HCT116 (cell line): ENCODE results near the gene CFAP61. TPM values are rescaled to one million over a fixed set of nuclear protein-coding genes. Genes with fewer than 3 reads are reported as not detected.

Source experiments
- ATAC-seq: fragments of 200-7000 bp; cut with Tn5 transposase; 2 replicates; pipeline ENCODE4 v1.9.1; 2020; ENCODE audit warnings: mild to moderate bottlenecking, moderate library complexity
- BruUV-seq: library from RNA; stranded (reverse); fragments of 400-500 nt; replicated peaks from 2 replicates; lab custom pipeline; 2021; lab: Mats Ljungman, UMichigan
- CTCF ChIA-PET: fragments of 300-600 bp; sonication (Branson Sonifier 250); formaldehyde crosslinking; loops from one replicate; lab custom pipeline; 2021; ENCODE audit warnings: antibody characterized with exemption; lab: Charles Lee
- POLR2A ChIA-PET: fragments of 300-600, 350-600 bp; sonication (Branson Sonifier 250); formaldehyde crosslinking; loops from one replicate; lab custom pipeline; 2021; ENCODE audit warnings: antibody characterized with exemption; lab: Charles Lee
- RAD21 ChIA-PET, 2 experiments: fragments of 300-600 bp; sonication (Branson Sonifier 250); formaldehyde crosslinking; loops; one replicate each; lab custom pipeline; 2023; ENCODE audit warnings: low total read pairs in 2 of 2; ENCODE audit not compliant: uncharacterized antibody in 2 of 2, unreplicated experiment in 2 of 2, low non-redundant PET in 1 of 2; lab: Charles Lee
- DNase-seq: peaks from one replicate; pipeline ENCODE4 v3.0.0-alpha.2; 2010; ENCODE audit warnings: low read depth, low spot score
- H2AFZ ChIP-seq: fragments of 200-600 bp; shearing (Covaris generic), sonication (generic); 2 replicates; pipeline ENCODE4 v1.6.1; 2017; ENCODE audit warnings: low read depth, mixed run types, mixed read lengths, antibody characterized with exemption, low read length; ENCODE audit not compliant: poor library complexity, severe bottlenecking
- H3K27ac ChIP-seq: 2 replicates; pipeline ENCODE4 v1.5.1; 2012; ENCODE audit warnings: low read depth, low read length
- H3K27me3 ChIP-seq: fragments of 200-600 bp; sonication (generic); 2 replicates; pipeline ENCODE4 v1.6.1; 2016; ENCODE audit warnings: mixed run types, low read length, mixed read lengths; ENCODE audit not compliant: insufficient read depth
- H3K36me3 ChIP-seq, 2 experiments: fragments of 200-500 bp in 1 of 2; fragments of 200-600 bp in 1 of 2; sonication (Bioruptor generic) in 1 of 2; sonication (generic) in 1 of 2; 2 replicates each; pipeline versions ENCODE4 v1.5.1 to v1.6.1; 2014 to 2016; ENCODE audit warnings: low read length in 2 of 2, inconsistent platforms in 1 of 2, mixed read lengths in 1 of 2, mixed run types in 1 of 2; ENCODE audit not compliant: insufficient read depth in 2 of 2, control insufficient read depth in 1 of 2
- H3K4me1 ChIP-seq, 2 experiments: fragments of 200-600 bp in 1 of 2; sonication (generic) in 1 of 2; 2 replicates each; pipeline versions ENCODE4 v1.5.1 to v1.6.1; 2012 to 2017; ENCODE audit warnings: low read length in 2 of 2, inconsistent platforms in 1 of 2, mild to moderate bottlenecking in 1 of 2, mixed read lengths in 1 of 2, mixed run types in 1 of 2, moderate library complexity in 1 of 2; ENCODE audit not compliant: insufficient read depth in 2 of 2, control insufficient read depth in 1 of 2
- H3K4me2 ChIP-seq: fragments of 200-600 bp; sonication (generic); 2 replicates; pipeline ENCODE4 v1.6.1; 2017; ENCODE audit warnings: mixed run types, low read length, mixed read lengths
- H3K4me3 ChIP-seq, 2 experiments: fragments of 200-600 bp in 1 of 2; sonication (generic) in 1 of 2; replicated peaks in 1 of 2; 2 replicates each; pipeline ENCODE4 v1.5.1; 2011 to 2016; ENCODE audit warnings: low read length in 2 of 2, control low read depth in 1 of 2, low read depth in 1 of 2, mild to moderate bottlenecking in 1 of 2, mixed read lengths in 1 of 2, mixed run types in 1 of 2
- H3K79me2 ChIP-seq: fragments of 200-600 bp; sonication (generic); 2 replicates; pipeline ENCODE4 v1.6.1; 2017; ENCODE audit warnings: mild to moderate bottlenecking, mixed run types, low read length, moderate library complexity, mixed read lengths; ENCODE audit not compliant: insufficient read depth
- H3K9ac ChIP-seq: fragments of 200-600 bp; sonication (generic); 2 replicates; pipeline ENCODE4 v1.6.1; 2016; ENCODE audit warnings: low read length, mixed read lengths
- H3K9me2 ChIP-seq: fragments of 200-600 bp; sonication (generic), shearing (Covaris generic); 2 replicates; pipeline ENCODE4 v1.6.1; 2017; ENCODE audit warnings: mixed run types, mild to moderate bottlenecking, moderate library complexity; ENCODE audit not compliant: insufficient read depth
- H3K9me3 ChIP-seq, 2 experiments: fragments of 200-500 bp in 1 of 2; fragments of 200-600 bp in 1 of 2; sonication (Bioruptor generic) in 1 of 2; sonication (generic) in 1 of 2; 2 replicates each; pipeline ENCODE4 v1.6.1; 2014 to 2017; ENCODE audit warnings: low read length in 2 of 2, mixed read lengths in 2 of 2, inconsistent platforms in 1 of 2, low read depth in 1 of 2, mild to moderate bottlenecking in 1 of 2, mixed run types in 1 of 2, moderate library complexity in 1 of 2; ENCODE audit not compliant: control insufficient read depth in 1 of 2, insufficient read depth in 1 of 2
- H4K20me1 ChIP-seq: fragments of 200-600 bp; sonication (generic), shearing (Covaris generic); 2 replicates; pipeline ENCODE4 v1.6.1; 2017; ENCODE audit warnings: mixed run types, mild to moderate bottlenecking, moderate library complexity; ENCODE audit not compliant: insufficient read depth
- CBX3 ChIP-seq: IDR thresholded peaks from 2 replicates; pipeline ENCODE4 v1.6.1; 2012; ENCODE audit warnings: low read depth
- CTCF ChIP-seq, 3 experiments: fragments of 200-600 bp in 1 of 3; sonication (generic) in 1 of 3; IDR thresholded peaks in 2 of 3; conservative IDR thresholded peaks in 1 of 3; 2 replicates each; pipeline ENCODE4 v1.5.1; 2012 to 2017; ENCODE audit warnings: low read depth in 2 of 3, low read length in 2 of 3, antibody characterized with exemption in 1 of 3, borderline replicate concordance in 1 of 3, control low read depth in 1 of 3, mild to moderate bottlenecking in 1 of 3, mixed read lengths in 1 of 3, mixed run types in 1 of 3, moderate library complexity in 1 of 3; ENCODE audit not compliant: insufficient read depth in 1 of 3
- EGR1 ChIP-seq: IDR thresholded peaks from 2 replicates; pipeline ENCODE4 v1.6.1; 2012; ENCODE audit warnings: low read depth
- ELF1 ChIP-seq: IDR thresholded peaks from 2 replicates; pipeline ENCODE4 v1.6.1; 2012; ENCODE audit warnings: low read depth, borderline replicate concordance
- EZH2 ChIP-seq: fragments of 200-600 bp; sonication (generic); IDR thresholded peaks from 2 replicates; pipeline ENCODE4 v1.6.1; 2017; ENCODE audit warnings: antibody characterized with exemption, mixed run types
- SIN3A ChIP-seq: IDR thresholded peaks from 2 replicates; pipeline ENCODE4 v1.6.1; 2012; ENCODE audit warnings: low read depth
- SP1 ChIP-seq: IDR thresholded peaks from 2 replicates; pipeline ENCODE4 v1.6.1; 2012; ENCODE audit warnings: low read depth
- TCF7L2 ChIP-seq: IDR thresholded peaks from 2 replicates; pipeline ENCODE4 v1.7.0; 2011; ENCODE audit warnings: borderline replicate concordance, inconsistent platforms; ENCODE audit not compliant: insufficient read depth, insufficient read length; ENCODE audit errors: extremely low read depth
- intact Hi-C: fragments of 100-400 bp; cut with micrococcal nuclease; formaldehyde crosslinking; loops from 2 replicates; pipeline ENCODE4 v1.10.0; 2022
- total RNA-seq: library from RNA; stranded (reverse); gene quantifications from one replicate; pipeline ENCODE4 v1.2.1, GENCODE V29; 2021; ENCODE audit not compliant: unreplicated experiment
- TF ChIP-seq, protein P1 (sequence below): IDR thresholded peaks from 2 replicates; pipeline ENCODE4 v1.6.1; 2011; ENCODE audit warnings: mild to moderate bottlenecking, low read length, moderate library complexity; ENCODE audit not compliant: insufficient replicate concordance; ENCODE audit errors: extremely low read depth

CFAP61 gene
- total RNA-seq, 1 experiment from 2014 or later: 1.7 TPM

- Histone ChIP-seq H3K36me3 (no peaks in the 10 kb centered on the region), H3K9me2 (no peaks in the 10 kb centered on the region), H3K9me3 (no peaks in the 10 kb centered on the region), H3K27me3 (0 out of 2 replicates have a peak, but pooled peaks cover 7% of the 10 kb centered on the region), H3K79me2 (no peaks in the 10 kb centered on the region), H3K27ac (no peak overlapping the region), H2AFZ (no peak overlapping the region), H3K4me3 (no peak overlapping the region), H3K4me1 (no peaks in the 10 kb centered on the region), H3K9ac (no peak overlapping the region), H3K4me2 (no peak overlapping the region), H4K20me1 (no peaks in the 10 kb centered on the region)
- ATAC-seq: no peak
- intact Hi-C loops: no loop called here
- ChIA-PET RAD21 (no interaction called here), POLR2A (no interaction called here), CTCF (no interaction called here)
- no TSS peak for BruUV-seq
- no peak for DNase-seq
- TF ChIP-seq TCF7L2: no peak
- TF ChIP-seq SP1: no peak
- TF ChIP-seq ELF1: no peak
- no peak for TF ChIP-seq CBX3
- TF ChIP-seq SIN3A: no peak
- TF ChIP-seq CTCF (IDR thresholded peaks at IDR 0.05 in 2 of 3, conservative IDR thresholded peaks at IDR 0.05 in 1 of 3; ENCODE audit: borderline replicate concordance in 1 of 3, insufficient read depth in 1 of 3, low read depth in 2 of 3, low read length in 2 of 3): no peak
- TF ChIP-seq EGR1: no peak
- TF ChIP-seq EZH2: no peak
- TF ChIP-seq, protein P1, sequence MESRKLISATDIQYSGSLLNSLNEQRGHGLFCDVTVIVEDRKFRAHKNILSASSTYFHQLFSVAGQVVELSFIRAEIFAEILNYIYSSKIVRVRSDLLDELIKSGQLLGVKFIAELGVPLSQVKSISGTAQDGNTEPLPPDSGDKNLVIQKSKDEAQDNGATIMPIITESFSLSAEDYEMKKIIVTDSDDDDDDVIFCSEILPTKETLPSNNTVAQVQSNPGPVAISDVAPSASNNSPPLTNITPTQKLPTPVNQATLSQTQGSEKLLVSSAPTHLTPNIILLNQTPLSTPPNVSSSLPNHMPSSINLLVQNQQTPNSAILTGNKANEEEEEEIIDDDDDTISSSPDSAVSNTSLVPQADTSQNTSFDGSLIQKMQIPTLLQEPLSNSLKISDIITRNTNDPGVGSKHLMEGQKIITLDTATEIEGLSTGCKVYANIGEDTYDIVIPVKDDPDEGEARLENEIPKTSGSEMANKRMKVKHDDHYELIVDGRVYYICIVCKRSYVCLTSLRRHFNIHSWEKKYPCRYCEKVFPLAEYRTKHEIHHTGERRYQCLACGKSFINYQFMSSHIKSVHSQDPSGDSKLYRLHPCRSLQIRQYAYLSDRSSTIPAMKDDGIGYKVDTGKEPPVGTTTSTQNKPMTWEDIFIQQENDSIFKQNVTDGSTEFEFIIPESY: no peak
Observed at GRCh38 chr20:20289331-20289730, 237.0 kb downstream of the CFAP61 start.
